ENCODE results near the gene MRTFA.

GRCh38 chr22:40463683-40464082 is 172.8 kb downstream of the MRTFA start:
- TF ChIP-seq POLR2A (IDR thresholded peaks at IDR 0.05), result no peak
- TF ChIP-seq, protein P1, sequence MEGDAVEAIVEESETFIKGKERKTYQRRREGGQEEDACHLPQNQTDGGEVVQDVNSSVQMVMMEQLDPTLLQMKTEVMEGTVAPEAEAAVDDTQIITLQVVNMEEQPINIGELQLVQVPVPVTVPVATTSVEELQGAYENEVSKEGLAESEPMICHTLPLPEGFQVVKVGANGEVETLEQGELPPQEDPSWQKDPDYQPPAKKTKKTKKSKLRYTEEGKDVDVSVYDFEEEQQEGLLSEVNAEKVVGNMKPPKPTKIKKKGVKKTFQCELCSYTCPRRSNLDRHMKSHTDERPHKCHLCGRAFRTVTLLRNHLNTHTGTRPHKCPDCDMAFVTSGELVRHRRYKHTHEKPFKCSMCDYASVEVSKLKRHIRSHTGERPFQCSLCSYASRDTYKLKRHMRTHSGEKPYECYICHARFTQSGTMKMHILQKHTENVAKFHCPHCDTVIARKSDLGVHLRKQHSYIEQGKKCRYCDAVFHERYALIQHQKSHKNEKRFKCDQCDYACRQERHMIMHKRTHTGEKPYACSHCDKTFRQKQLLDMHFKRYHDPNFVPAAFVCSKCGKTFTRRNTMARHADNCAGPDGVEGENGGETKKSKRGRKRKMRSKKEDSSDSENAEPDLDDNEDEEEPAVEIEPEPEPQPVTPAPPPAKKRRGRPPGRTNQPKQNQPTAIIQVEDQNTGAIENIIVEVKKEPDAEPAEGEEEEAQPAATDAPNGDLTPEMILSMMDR (IDR thresholded peaks at IDR 0.05), result no peak
